OCI-M1 (cell line): ENCODE results near the gene C6orf52.
A peak's percentile ranks its signal among the peaks of the same experiment; 100 is the strongest.
"Not testable (repeated sequence)": the region's sequence is repeated elsewhere in the genome, so short reads cannot be mapped to it uniquely, and the experiment has no call there.

Experiments used
- DNase-seq: peaks from one replicate; lab custom pipeline; 2025; lab: John Stamatoyannopoulos, UW

The C6orf52 gene

GRCh38 chr6:10694302-10695085 is at the start of gene C6orf52, which contains the start of gene PAK1IP1:
C6orf52 (minus strand) TSS chr6:10694616; CDS start chr6:10687550, 7,066 bp downstream.
PAK1IP1 (plus strand) TSS chr6:10694972; CDS start chr6:10694986, 14 bp downstream.
- peak; percentile 98 for DNase-seq

- no peak for DNase-seq
Observed at GRCh38 chr6:10743515-10743914, 49.1 kb upstream of the C6orf52 start.

DNA sequence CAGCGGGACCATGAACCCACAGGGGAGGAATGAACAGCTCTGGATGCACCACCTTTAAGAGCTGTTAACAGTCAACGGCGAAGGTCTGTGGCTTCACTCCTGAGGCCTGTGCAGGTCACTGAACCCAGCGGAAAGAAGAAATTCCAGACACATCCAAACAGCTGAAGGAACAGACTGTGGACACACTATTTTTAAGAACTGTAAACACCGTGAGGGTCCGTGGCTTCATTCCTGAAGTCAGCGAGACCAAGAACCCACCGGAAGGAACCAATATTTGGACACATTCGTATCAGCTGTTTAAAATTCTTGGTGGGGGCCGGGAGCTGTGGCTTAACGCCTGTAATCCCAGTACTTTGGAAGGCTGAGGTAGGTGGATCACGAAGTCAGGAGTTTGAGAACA is 47.8 kb upstream of the C6orf52 start:
- DNase-seq = no peak

DNA sequence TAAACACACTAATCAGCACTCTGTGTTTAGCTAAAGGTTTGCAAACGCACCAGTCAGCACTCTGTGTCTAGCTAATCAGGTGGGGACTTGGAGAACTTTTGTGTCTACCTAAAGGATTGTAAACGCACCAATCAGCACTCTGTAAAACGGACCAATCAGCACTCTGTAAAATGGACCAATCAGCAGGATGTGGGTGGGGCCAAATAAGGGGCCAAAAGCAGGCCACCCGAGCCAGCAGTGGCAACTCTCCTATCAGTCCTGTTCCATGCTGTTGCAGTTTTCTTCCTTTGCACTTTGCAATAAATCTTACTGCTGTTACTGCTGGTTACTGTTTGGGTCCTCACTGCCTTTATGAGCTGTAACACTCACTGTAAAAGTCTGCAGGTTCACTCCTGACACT is 47.2 kb upstream of the C6orf52 start:
- DNase-seq = not testable (repeated sequence)

DNA sequence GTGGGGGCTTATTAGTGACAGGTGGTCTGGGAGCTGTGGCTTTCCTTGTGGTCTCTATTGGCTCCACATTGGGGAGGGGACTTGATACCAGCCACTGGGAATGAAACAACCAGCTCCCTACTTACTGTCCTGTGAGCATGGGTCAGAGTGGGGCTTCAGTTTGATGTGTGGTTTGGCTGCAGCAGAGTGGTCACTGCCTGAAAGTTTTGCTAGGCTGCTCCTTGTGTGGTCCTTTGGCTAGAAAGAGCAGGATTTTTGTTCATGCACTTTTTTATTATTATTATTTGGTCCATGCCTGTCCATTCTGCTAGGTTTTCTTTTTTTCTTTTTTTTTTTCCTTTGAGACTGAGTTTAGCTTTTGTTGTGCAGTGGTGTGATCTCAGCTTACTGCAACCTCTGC is 45.6 kb upstream of the C6orf52 start:
- DNase-seq = no peak

DNA sequence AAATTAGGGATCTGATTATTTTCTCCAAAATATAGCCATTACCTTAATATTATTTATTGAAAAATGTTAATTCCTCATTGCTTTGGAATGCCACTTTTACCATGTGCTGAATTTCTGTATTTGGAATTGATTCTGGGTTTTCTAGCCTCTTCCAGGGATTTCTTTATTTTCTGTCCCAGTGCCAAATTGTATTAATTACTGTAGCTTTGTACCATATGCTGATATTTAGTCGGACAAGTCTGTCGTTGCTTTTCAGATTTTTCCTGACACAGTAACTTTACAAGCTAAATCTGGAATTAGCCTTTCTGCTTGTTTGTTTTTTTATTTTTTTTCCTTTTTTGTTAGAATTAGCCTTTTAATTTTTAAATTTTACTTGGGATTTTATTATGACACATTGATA is 42.3 kb upstream of the C6orf52 start:
- DNase-seq = no peak

DNA sequence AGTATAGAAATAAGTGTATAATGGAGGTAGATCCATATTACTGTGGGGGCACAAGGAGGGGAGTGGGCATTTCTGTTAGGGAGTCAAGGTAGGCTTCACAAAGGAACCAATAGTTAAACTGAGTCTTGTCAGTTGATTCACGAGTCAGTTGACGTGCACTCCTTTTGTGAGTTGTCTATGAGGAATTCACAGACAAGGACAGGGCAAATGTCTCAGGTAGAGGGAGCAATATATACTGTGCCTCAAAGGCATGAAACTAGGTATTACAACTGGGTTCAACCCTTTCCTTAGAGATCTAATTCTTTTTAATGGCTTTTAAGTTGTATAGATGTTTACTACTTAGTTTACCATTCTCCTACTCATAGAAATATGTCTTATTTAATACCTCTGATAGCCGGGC is 39.4 kb upstream of the C6orf52 start:
- DNase-seq = no peak

DNA sequence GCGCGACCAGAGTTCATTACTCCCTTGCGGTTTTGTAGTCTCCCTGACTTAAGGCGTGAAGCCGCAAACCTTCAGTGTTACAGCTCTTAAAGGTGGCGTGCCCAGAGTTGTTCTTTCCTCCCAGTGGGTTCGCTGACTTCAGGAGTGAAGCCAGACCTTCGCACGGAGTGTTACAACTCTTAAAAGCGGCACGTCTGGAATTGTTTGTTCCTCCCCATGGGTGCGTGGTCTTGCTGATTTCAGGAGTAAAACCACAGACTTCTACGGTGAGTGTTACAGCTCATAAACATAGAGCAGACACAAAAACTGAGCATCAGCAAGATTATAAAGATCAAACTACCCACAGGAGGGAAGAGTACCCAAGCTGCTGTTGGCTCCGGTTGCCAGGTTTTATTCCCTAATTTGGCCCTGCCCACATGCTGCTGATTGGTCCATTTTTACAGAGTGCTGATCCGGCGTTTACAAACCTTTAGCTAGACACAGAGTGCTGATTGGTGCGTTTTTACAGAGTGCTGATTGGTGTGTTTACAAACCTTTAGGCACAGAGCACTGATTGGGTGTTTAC is 38.8 kb upstream of the C6orf52 start:
- no peak for DNase-seq

- DNase-seq = peak; percentile 68
Observed at GRCh38 chr6:10730254-10730653, 35.8 kb upstream of the C6orf52 start.

DNA sequence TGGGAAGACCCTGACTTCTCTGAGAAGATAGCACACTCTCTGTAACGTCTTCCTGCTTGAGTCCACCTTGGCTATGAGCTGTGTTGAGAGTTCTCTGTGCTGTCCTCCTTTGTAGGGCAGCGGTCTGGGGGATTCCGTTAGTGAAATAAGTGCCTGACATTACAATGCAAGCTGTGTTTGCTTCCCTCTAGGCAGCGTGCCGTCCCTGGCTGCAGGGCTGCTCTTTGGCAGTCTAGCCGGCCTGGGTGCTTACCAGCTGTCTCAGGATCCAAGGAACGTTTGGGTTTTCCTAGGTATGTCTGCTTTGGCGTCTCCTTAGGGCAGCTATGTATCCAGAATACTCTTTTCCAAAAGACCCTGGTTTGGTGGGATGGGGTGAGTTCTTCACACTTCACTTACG is 31.3 kb upstream of the C6orf52 start:
- no peak for DNase-seq

DNA sequence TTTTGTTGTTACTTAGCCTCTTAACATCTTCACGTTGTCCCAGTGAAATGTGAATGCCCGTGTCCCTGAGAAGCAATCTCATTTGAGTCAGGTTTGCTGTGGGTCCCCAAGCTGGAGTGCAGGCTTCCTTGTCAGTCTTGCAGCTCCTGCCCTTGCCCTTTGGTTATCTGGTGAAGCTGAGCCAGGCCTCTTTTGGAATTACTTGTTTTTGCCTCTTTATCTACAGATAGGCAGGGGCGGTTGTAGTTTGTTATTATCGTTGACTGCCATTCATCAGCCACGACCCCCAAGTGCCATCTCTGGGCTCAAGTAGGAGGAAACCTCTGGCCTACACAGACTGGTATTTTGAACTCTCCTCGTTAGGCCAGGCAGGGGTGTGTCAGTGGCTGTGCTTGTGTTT is 30.6 kb upstream of the C6orf52 start:
- DNase-seq = peak; percentile 78

DNA sequence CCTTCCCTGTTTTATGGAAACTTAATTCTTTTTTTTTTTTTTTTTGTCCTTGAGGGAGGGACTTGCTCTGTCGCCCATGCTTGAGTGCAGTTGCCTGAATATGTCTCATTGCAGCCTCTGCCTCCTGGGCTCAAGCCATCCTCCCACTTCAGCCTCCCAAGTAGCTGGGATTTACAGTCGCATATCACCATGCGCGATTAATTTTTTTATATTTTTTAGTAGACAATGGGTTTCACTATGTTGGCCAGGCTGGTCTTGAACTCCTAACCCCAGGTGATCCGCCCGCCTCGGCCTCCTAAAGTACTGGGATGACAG is 29.1 kb upstream of the C6orf52 start:
- no peak for DNase-seq

DNA sequence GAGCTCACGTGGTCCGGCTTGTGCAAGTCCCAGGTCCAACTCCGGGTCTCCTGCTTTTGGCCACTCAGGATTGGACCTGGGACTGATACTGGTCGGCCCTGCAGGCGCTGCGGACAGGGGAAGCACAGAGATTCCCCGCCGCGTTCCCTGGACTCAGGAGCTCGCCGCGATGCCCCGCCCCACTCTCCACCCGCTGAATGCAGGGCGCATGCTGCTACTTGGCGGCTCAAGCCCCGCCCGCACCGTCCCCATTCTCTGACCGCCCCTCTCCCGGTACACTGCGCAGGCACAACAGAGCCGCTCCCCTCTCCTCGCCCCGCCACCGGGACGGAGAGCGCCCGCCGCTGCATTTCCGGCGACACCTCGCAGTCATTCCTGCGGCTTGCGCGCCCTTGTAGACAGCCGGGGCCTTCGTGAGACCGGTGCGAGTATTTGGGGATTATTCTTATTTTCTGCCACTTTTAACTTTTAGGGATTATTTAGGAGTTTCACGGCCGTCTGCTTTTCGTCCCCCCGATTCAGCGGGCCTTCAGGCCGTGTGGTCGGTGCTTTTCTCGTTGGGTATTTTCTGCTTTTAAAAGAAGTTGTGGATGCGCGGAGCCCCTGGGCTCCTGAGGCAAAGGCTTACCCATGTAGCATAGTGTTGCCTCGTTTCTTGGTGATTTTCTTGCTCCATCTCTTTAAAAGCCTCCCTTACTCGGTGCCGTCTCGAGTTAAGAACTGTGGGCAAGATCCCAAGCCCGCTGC is 28.6 kb upstream of the C6orf52 start, which contains the start of gene TMEM14C:
Gene TMEM14C (plus strand): TSS at position 251 of the 747 bp plus-strand sequence. CDS start 1,544 bp downstream, outside the sequence.
- peak; percentile 99 for DNase-seq

GRCh38 chr6:10722570-10722819 is 28.1 kb upstream of the C6orf52 start:
- DNase-seq = no peak

DNA sequence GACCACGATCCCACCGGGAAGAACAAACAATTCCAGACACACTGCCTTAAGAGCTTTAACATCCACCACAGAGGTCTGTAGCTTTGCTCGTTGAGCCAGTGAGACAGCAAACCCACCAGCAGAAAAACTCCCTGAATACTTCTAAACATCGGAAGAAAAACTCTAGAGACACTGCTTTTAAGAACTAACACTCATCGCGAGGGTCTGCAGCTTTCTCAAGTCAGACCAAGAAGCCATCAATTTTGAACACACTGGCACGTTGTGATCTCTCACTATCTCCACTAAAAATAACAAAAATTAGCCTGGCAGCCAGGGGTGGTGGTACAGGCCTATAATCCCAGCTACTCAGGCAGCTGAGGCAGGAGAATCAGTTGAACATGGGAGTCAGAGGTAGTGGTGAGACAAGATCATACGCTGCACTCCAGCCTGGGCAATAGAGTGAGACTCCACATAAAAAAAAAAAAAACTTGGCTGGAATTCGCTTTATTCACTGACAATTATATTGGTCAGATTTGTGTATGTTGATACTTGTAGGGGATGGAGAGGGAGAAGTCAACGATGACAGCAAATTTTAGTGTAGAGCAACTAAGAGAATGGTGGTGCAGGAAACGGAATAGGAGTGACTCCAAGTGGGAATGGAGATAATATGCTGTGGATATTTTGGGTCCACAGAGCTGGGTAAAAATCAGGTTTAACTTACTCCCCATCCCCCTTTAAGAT is 27.6 kb upstream of the C6orf52 start:
- DNase-seq = no peak

DNA sequence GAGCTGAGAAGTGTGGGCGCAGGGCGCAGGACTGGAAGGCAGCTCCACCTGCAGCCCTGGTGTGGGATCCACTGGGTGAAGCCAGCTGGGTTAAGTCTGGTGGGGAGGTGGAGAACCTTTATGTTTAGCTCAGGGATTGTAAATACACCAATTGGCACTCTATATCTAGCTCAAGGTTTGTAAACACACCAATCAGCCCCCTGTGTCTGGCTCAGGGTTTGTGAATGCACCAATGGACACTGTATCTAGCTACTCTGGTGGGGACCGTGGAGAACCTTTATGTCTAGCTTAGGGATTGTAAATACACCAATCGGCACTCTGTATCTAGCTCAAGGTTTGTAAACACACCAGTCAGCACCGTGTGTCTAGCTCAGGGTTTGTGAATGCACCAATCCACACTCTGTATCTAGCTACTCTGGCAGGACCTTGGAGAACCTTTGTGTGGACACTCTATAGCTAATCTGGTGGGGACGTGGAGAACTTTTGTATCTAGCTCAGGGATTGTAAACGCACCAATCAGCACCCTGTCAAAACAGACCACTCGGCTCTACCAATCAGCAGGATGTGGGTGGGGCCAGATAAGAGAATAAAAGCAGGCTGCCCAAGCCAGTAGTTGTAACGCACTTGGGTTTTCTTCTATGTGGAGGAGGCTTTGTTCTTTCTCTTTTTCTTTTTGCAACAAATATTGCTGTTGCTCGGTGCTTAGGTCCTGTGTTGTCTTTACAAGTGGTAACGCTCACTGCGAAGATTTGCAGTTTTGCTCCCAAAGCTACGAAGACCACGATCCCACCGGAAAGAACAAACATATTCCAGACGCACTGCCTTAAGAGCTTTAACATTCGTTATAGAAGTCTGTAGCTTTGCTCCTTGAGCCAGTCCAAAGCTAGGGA is 26.8 kb upstream of the C6orf52 start:
- DNase-seq = not testable (repeated sequence)

GRCh38 chr6:10720265-10720959 is 26.0 kb upstream of the C6orf52 start:
- no peak for DNase-seq

GRCh38 chr6:10719964-10720264 is 25.5 kb upstream of the C6orf52 start:
- no peak for DNase-seq

DNA sequence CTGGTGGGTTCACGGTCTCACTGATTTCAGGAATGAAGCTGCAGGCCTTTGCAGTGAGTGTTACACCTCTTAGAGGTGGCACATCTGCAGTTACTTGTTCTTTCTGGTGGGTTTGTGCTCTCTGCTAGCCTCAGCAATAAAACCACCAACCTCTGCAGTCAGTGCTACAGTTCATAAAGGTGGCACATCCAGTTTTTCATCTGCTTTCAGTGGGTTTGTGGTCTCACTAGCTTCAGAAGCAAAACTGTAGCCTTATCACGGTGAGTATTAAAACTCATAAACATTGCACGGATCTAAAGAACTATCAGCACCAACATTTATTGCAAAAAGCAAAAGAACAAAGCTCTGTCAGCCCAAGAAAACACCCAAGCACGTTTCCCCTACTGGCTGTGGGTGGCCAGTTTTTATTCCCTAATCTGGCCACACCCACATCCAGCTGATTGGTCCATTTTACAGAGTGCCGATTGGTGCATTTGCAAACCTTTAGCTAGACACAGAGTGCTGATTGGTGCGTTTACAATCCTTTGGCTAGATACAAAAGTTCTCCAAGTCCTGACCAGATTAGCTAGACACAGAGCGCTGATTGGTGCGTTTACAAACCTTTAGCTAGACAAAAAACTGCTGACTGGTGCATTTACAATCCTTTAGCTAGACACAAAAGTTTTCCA is 25.0 kb upstream of the C6orf52 start:
- DNase-seq = peak; percentile 24

GRCh38 chr6:10713962-10714361 is 19.5 kb upstream of the C6orf52 start:
- DNase-seq = no peak

- no peak for DNase-seq
Observed at GRCh38 chr6:10696655-10697054, 2.2 kb upstream of the C6orf52 start.
